ENCODE results near the gene B4GALT2.

DNA sequence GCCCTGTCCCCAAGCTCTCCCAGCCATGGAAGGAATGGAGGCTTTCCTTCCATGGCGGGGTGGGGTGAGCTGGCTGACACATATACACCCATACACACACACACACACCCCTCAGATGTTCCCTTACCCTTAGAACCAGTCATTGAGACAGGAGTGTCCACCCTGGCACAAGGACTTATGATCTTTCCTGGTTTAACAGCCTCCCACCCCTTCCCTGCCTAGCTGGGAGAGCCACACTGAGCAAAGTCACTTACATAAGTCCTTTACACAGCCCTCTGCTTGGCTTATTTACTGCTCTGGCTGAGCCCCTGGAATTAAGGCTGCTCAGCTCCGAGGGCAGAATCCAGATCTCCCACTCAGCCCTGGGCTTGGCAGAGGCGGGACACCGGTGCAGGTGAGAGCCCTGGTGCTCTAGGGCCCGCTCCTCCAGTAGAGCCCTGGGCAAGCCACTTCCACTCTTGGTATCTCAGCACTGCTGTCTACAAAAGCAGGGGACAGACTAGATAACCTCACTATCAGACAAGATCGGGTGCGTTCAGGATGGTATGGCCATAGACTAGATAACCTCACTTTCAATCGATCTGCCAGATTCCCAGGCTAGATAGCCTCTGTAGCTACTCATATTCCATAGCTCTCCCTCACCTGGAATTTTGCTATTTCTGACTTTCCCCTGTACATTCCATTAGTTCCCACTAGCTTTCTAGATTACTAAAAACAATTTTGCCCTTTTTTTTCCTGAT is 35.5 kb downstream of the B4GALT2 start:
- TF ChIP-seq CTCF (conservative IDR thresholded peaks at IDR 0.05; ENCODE audit: low read depth, low read length) (no peak), NFE2L2 (IDR thresholded peaks at IDR 0.05; ENCODE audit: low read depth, low read length) (no peak), RAD21 (IDR thresholded peaks at IDR 0.05; ENCODE audit: low read length) (no peak), MAZ (IDR thresholded peaks at IDR 0.05; ENCODE audit: borderline replicate concordance, low read depth, low read length) (no peak), SMC3 (IDR thresholded peaks at IDR 0.05; ENCODE audit: low read depth, low read length) (no peak), RCOR1 (IDR thresholded peaks at IDR 0.05; ENCODE audit: insufficient replicate concordance, low read length) (no peak), POLR2A (IDR thresholded peaks at IDR 0.05; ENCODE audit: low read depth, low read length) (no peak), MAFK (IDR thresholded peaks at IDR 0.05; ENCODE audit: low read depth, low read length) (no peak)
- TF ChIP-seq, protein P1, sequence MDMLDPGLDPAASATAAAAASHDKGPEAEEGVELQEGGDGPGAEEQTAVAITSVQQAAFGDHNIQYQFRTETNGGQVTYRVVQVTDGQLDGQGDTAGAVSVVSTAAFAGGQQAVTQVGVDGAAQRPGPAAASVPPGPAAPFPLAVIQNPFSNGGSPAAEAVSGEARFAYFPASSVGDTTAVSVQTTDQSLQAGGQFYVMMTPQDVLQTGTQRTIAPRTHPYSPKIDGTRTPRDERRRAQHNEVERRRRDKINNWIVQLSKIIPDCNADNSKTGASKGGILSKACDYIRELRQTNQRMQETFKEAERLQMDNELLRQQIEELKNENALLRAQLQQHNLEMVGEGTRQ (IDR thresholded peaks at IDR 0.05; ENCODE audit: low read depth, low read length) = no peak

Data from IMR-90 (cell line).